Measurements from ENCODE around the gene LLGL2. TPM values are rescaled to one million over a fixed set of nuclear protein-coding genes. Genes with fewer than 3 reads are reported as not detected.

LLGL2 gene
- total RNA-seq, 1 experiment from 2014 or later, result 0.06 TPM

- DNase-seq (ENCODE audit: low read depth), result no peak
Measured at GRCh38 chr17:75521290-75521689, 4.2 kb upstream of the LLGL2 start.

GRCh38 chr17:75521951-75522727, 3.4 kb upstream of the LLGL2 start:
- no peak for DNase-seq (ENCODE audit: low read depth)

GRCh38 chr17:75523647-75524046, 1.9 kb upstream of the LLGL2 start:
- DNase-seq (ENCODE audit: low read depth), result no peak

- no peak for DNase-seq (ENCODE audit: low read depth)
Measured at GRCh38 chr17:75524269-75524969, 1.1 kb upstream of the LLGL2 start.

- no peak for DNase-seq (ENCODE audit: low read depth)
Measured at GRCh38 chr17:75525806-75526554, 483 bp downstream of the LLGL2 start.

- no peak for DNase-seq (ENCODE audit: low read depth)
Measured at GRCh38 chr17:75526555-75527270, 1.2 kb downstream of the LLGL2 start.

- DNase-seq (ENCODE audit: low read depth), result peak; percentile 57
Measured at GRCh38 chr17:75530837-75531720, 5.6 kb downstream of the LLGL2 start.

GRCh38 chr17:75531721-75532072, 6.2 kb downstream of the LLGL2 start:
- DNase-seq (ENCODE audit: low read depth), result peak; percentile 33

- peak; percentile 50 for DNase-seq (ENCODE audit: low read depth)
Measured at GRCh38 chr17:75535119-75535537, 9.6 kb downstream of the LLGL2 start.

- DNase-seq (ENCODE audit: low read depth), result no peak
Measured at GRCh38 chr17:75535871-75536270, 10.4 kb downstream of the LLGL2 start.

GRCh38 chr17:75536366-75536765, 10.9 kb downstream of the LLGL2 start:
- no peak for DNase-seq (ENCODE audit: low read depth)

- DNase-seq (ENCODE audit: low read depth), result no peak
Measured at GRCh38 chr17:75539967-75540729, 14.7 kb downstream of the LLGL2 start.

GRCh38 chr17:75540923-75541503, 15.5 kb downstream of the LLGL2 start:
- DNase-seq (ENCODE audit: low read depth), result no peak

- no peak for DNase-seq (ENCODE audit: low read depth)
Measured at GRCh38 chr17:75542229-75542628, 16.7 kb downstream of the LLGL2 start.

GRCh38 chr17:75542728-75543336, 17.3 kb downstream of the LLGL2 start:
- no peak for DNase-seq (ENCODE audit: low read depth)

GRCh38 chr17:75544250-75544649, 18.8 kb downstream of the LLGL2 start:
- no peak for DNase-seq (ENCODE audit: low read depth)

GRCh38 chr17:75546181-75546580, 20.7 kb downstream of the LLGL2 start:
- no peak for DNase-seq (ENCODE audit: low read depth)

GRCh38 chr17:75547091-75547490, 21.6 kb downstream of the LLGL2 start:
- DNase-seq (ENCODE audit: low read depth), result no peak

- no peak for DNase-seq (ENCODE audit: low read depth)
Measured at GRCh38 chr17:75548813-75549212, 23.3 kb downstream of the LLGL2 start.
